ENCODE results near the gene MAPK11. TPM values are rescaled to one million over a fixed set of nuclear protein-coding genes. Genes with fewer than 3 reads are reported as not detected.

MAPK11 gene
- total and polyA plus RNA-seq, 2 donors from 2014 or later, result 11.4 to 18.3 TPM

DNA sequence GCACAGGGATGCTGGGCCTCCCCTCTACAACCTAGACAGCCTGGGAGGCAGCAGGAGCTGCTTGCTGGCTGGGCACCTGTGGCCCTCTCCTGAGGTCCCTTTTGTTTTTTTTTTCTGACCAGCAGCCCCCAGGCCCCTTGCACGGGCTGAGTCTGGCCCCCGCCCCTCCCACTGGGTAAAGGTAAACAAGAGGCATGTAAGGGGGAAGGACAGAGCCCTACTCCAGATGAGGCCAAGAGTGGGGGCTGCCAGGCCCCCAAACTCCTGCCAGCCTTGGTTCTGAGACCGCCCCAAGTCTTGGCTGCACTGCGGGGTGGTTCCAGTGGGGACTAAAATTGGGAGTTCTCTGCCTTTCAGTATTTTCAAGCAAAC lies 28.1 kb upstream of the MAPK11 start:
- Histone ChIP-seq H3K9ac (ENCODE audit: low read length in 3 of 3) (peak overlapping the region in 1 of 3 donors; percentile 51), H3K27ac (ENCODE audit: low read depth in 2 of 2, low read length in 2 of 2) (peak overlapping the region; percentile 67 to 80), H3K36me3 (ENCODE audit: control insufficient read depth in 2 of 3, insufficient read depth in 3 of 3, low read length in 3 of 3) (peaks cover 0 to 4% (median 0%) of the 10 kb centered on the region in 3 donors), H3K4me1 (ENCODE audit: control insufficient read depth in 2 of 3, insufficient read depth in 2 of 3, low read depth in 1 of 3, low read length in 3 of 3) (peaks cover 0 to 80% (median 56%) of the 10 kb centered on the region in 3 donors), H3K9me3 (ENCODE audit: control insufficient read depth in 2 of 3, insufficient read depth in 1 of 3, low read length in 3 of 3) (no peaks in the 10 kb centered on the region), H3K27me3 (ENCODE audit: control insufficient read depth, insufficient read depth, low read length) (no peaks in the 10 kb centered on the region), H3K4me3 (ENCODE audit: low read length in 3 of 3) (peak overlapping the region in 1 of 3 donors; percentile 43)
- TF ChIP-seq, protein P1, sequence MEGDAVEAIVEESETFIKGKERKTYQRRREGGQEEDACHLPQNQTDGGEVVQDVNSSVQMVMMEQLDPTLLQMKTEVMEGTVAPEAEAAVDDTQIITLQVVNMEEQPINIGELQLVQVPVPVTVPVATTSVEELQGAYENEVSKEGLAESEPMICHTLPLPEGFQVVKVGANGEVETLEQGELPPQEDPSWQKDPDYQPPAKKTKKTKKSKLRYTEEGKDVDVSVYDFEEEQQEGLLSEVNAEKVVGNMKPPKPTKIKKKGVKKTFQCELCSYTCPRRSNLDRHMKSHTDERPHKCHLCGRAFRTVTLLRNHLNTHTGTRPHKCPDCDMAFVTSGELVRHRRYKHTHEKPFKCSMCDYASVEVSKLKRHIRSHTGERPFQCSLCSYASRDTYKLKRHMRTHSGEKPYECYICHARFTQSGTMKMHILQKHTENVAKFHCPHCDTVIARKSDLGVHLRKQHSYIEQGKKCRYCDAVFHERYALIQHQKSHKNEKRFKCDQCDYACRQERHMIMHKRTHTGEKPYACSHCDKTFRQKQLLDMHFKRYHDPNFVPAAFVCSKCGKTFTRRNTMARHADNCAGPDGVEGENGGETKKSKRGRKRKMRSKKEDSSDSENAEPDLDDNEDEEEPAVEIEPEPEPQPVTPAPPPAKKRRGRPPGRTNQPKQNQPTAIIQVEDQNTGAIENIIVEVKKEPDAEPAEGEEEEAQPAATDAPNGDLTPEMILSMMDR (IDR thresholded peaks at IDR 0.05; ENCODE audit: borderline replicate concordance, extremely low read depth, insufficient read depth), result no peak
- no peak for FAIRE-seq
- intact Hi-C loops (cut with DNase I), result no loop called here
- no peak for DNase-seq

DNA sequence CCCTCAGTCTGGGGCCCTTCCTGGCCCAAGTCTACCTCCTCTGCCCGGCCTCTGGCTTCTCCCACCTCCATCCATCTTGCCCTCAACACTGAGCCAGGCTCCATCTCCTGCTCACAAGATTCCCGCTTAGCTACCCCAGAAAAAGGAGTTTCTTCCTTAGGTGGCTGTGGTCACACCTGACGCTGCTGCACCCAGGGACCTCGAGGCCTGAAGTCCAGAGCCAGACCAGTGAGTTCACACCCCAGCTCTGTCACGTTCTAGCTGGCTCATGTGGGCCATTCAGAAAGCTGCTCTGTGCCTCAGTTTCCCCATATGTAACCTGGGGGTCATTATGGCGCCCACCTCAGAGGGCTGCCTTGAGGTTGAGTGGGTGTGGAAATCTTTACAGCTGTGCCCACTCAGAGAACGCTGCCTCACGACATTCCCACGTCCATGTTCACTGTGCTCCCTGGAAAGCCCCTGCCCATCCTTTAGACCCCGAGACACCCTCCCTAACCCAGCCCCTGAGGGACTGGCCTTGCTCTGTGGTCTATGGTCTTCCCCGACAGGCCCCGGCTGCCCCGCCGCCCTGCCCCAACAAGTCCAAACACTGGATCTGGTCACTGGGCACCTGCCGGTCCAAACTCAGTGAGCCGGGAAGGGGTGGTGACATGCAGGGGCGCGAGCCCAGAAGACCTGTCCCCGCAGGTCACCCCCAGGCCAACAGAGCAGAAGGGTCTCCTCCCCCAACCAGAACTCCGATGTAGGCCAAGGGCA lies 27.5 kb upstream of the MAPK11 start:
- TF ChIP-seq, protein P1 (IDR thresholded peaks at IDR 0.05; ENCODE audit: borderline replicate concordance, extremely low read depth, insufficient read depth), result no peak
- peaks cover 0 to 79% (median 50%) of the 10 kb centered on the region in 3 donors for H3K4me1 ChIP-seq (ENCODE audit: control insufficient read depth in 2 of 3, insufficient read depth in 2 of 3, low read depth in 1 of 3, low read length in 3 of 3)
- peaks cover 0 to 4% (median 0%) of the 10 kb centered on the region in 3 donors for H3K36me3 ChIP-seq (ENCODE audit: control insufficient read depth in 2 of 3, insufficient read depth in 3 of 3, low read length in 3 of 3)
- peak overlapping the region in 1 of 3 donors; percentile 65 for H3K9ac ChIP-seq (ENCODE audit: low read length in 3 of 3)
- DNase-seq (no peak), FAIRE-seq (no peak)
- intact Hi-C loops (cut with DNase I), result no loop called here
- peak overlapping the region; percentile 32 to 67 for H3K27ac ChIP-seq (ENCODE audit: low read depth in 2 of 2, low read length in 2 of 2)
- H3K4me3 ChIP-seq (ENCODE audit: low read length in 3 of 3), result peak overlapping the region in 1 of 3 donors; percentile 37
- H3K9me3 ChIP-seq (ENCODE audit: control insufficient read depth in 2 of 3, insufficient read depth in 1 of 3, low read length in 3 of 3), result no peaks in the 10 kb centered on the region
- no peaks in the 10 kb centered on the region for H3K27me3 ChIP-seq (ENCODE audit: control insufficient read depth, insufficient read depth, low read length)

DNA sequence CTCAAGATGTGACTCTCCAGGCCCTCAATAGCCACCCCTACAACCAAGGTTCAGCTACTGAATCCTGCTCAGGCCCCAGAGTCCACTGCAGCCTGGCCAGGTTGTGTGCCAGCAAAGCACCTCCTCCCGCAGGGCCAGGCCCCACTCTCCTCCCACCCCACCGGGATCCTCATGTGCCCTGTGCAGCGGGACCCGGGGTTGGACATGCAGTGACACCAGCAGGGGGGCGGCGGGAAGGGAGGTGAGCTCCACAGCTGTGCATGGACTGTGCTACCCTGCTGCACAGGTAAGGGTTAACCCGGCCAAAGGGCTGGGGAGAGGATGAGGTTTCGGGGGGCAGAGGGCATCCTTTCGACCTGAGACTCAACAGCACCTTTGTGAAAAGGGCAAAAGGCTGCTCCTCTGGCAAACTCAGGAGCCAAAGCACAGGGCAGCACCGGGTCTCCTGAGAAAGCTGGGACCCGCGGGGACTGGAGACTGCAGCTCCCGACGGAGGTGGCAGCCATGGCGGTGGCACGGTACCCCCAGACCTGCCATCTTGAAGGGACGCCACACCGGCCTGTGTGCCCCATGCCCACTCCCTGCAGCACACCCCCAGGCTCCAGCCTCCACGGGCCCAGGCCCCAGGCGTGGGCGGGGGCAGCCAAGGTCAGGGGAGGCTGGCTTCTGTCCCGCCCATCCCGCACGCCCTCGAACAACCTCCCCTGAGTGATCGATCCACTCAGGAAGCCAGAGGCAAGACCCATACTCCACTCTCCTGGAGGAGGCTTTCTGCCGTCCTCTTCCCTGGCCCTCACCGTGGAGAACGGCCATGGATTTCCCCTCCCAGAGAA lies 26.7 kb upstream of the MAPK11 start:
- TF ChIP-seq, protein P1 (IDR thresholded peaks at IDR 0.05; ENCODE audit: borderline replicate concordance, extremely low read depth, insufficient read depth), result no peak
- Histone ChIP-seq H3K9ac (ENCODE audit: low read length in 3 of 3) (peak overlapping the region in 1 of 3 donors; percentile 65), H3K27ac (ENCODE audit: low read depth in 2 of 2, low read length in 2 of 2) (peak overlapping the region; percentile 20 to 67), H3K4me1 (ENCODE audit: control insufficient read depth in 2 of 3, insufficient read depth in 2 of 3, low read depth in 1 of 3, low read length in 3 of 3) (peaks cover 0 to 75% (median 44%) of the 10 kb centered on the region in 3 donors), H3K27me3 (ENCODE audit: control insufficient read depth, insufficient read depth, low read length) (no peaks in the 10 kb centered on the region), H3K36me3 (ENCODE audit: control insufficient read depth in 2 of 3, insufficient read depth in 3 of 3, low read length in 3 of 3) (peaks cover 0 to 4% (median 0%) of the 10 kb centered on the region in 3 donors), H3K4me3 (ENCODE audit: low read length in 3 of 3) (peak overlapping the region in 1 of 3 donors; percentile 37), H3K9me3 (ENCODE audit: control insufficient read depth in 2 of 3, insufficient read depth in 1 of 3, low read length in 3 of 3) (no peaks in the 10 kb centered on the region)
- FAIRE-seq (no peak), DNase-seq (no peak)
- intact Hi-C loops (cut with DNase I), result no loop called here

Measured in kidney (tissue), 14 donors.